Stimulated activated naive CD8-positive, alpha-beta T cell treated with anti-CD3 and anti-CD28 coated beads, Interleukin-15, Interleukin-2, amounts not matched to agents 100 ng/mL and 50 ng/mL, for 24 hours (primary cell): ENCODE measurements around the gene COX14.
"Not testable (repeated sequence)": the region's sequence is repeated elsewhere in the genome, so short reads cannot be mapped to it uniquely, and the experiment has no call there.

Experiments
- H3K27ac Mint-ChIP-seq: one replicate; pipeline ENCODE4 v1.8.0; 2021; ENCODE audit warnings: mild to moderate bottlenecking, mixed read lengths
- H3K27me3 Mint-ChIP-seq: one replicate; pipeline ENCODE4 v1.8.0; 2021; ENCODE audit warnings: mixed read lengths
- H3K36me3 Mint-ChIP-seq: one replicate; pipeline ENCODE4 v1.8.0; 2021; ENCODE audit warnings: low read depth, mixed read lengths
- H3K4me1 Mint-ChIP-seq: one replicate; pipeline ENCODE4 v1.8.0; 2021; ENCODE audit warnings: low read depth, mixed read lengths
- H3K4me3 Mint-ChIP-seq: one replicate; pipeline ENCODE4 v1.8.0; 2021; ENCODE audit warnings: mild to moderate bottlenecking, mixed read lengths
- H3K9me3 Mint-ChIP-seq: one replicate; pipeline ENCODE4 v1.8.0; 2021; ENCODE audit warnings: mixed read lengths

The COX14 gene

GRCh38 chr12:50079771-50080170, 32.3 kb upstream of the COX14 start:
- H3K4me3 Mint-ChIP-seq, result no peak overlapping the region
- H3K4me1 Mint-ChIP-seq, result peaks cover 6% of the 10 kb centered on the region
- H3K27me3 Mint-ChIP-seq, result no peaks in the 10 kb centered on the region
- H3K27ac Mint-ChIP-seq, result no peak overlapping the region
- H3K36me3 Mint-ChIP-seq, result no peaks in the 10 kb centered on the region
- H3K9me3 Mint-ChIP-seq, result no peaks in the 10 kb centered on the region

- H3K27ac Mint-ChIP-seq, result no peak overlapping the region
- no peak overlapping the region for H3K4me3 Mint-ChIP-seq
- no peaks in the 10 kb centered on the region for H3K27me3 Mint-ChIP-seq
- no peaks in the 10 kb centered on the region for H3K36me3 Mint-ChIP-seq
- H3K4me1 Mint-ChIP-seq, result peaks cover 13% of the 10 kb centered on the region
- no peaks in the 10 kb centered on the region for H3K9me3 Mint-ChIP-seq
These were observed 30.8 kb upstream of the COX14 start for GRCh38 chr12:50081096-50081808.

- Mint-ChIP-seq H3K27me3 (no peaks in the 10 kb centered on the region), H3K4me3 (no peak overlapping the region), H3K36me3 (peaks cover 11% of the 10 kb centered on the region), H3K9me3 (no peaks in the 10 kb centered on the region), H3K4me1 (peaks cover 25% of the 10 kb centered on the region), H3K27ac (no peak overlapping the region)
These were observed 29.4 kb upstream of the COX14 start for GRCh38 chr12:50082644-50083043.

- Mint-ChIP-seq H3K27ac (peak overlapping the region; percentile 96), H3K4me3 (peak overlapping the region; percentile 86), H3K27me3 (no peaks in the 10 kb centered on the region), H3K36me3 (peaks cover 17% of the 10 kb centered on the region), H3K9me3 (no peaks in the 10 kb centered on the region), H3K4me1 (peaks cover 31% of the 10 kb centered on the region)
These were observed 28.7 kb upstream of the COX14 start for GRCh38 chr12:50083301-50083700.

- not testable (repeated sequence) for H3K9me3 Mint-ChIP-seq, H3K27me3 Mint-ChIP-seq
- Mint-ChIP-seq H3K36me3 (peaks cover 28% of the 10 kb centered on the region), H3K27ac (peak overlapping the region; percentile 96), H3K4me1 (peaks cover 38% of the 10 kb centered on the region), H3K4me3 (peak overlapping the region; percentile 93)
These were observed 27.6 kb upstream of the COX14 start for GRCh38 chr12:50084409-50084774.

GRCh38 chr12:50084775-50085614, 27.0 kb upstream of the COX14 start, which contains the start of gene SMARCD1:
Gene SMARCD1 (plus strand): TSS chr12:50085342. CDS start chr12:50085370, 28 bp downstream.
- Mint-ChIP-seq H3K4me3 (peak within 1 kb of the TSS; percentile 93), H3K27me3 (no peaks in the 10 kb centered on the region), H3K36me3 (peaks cover 34% of the 10 kb centered on the region), H3K4me1 (peaks cover 38% of the 10 kb centered on the region), H3K27ac (peak within 1 kb of the TSS; percentile 96), H3K9me3 (no peaks in the 10 kb centered on the region)

GRCh38 chr12:50085615-50086072, 26.4 kb upstream of the COX14 start:
- no peaks in the 10 kb centered on the region for H3K27me3 Mint-ChIP-seq
- H3K27ac Mint-ChIP-seq, result peak overlapping the region; percentile 83
- H3K9me3 Mint-ChIP-seq, result no peaks in the 10 kb centered on the region
- H3K36me3 Mint-ChIP-seq, result peaks cover 38% of the 10 kb centered on the region
- peak overlapping the region; percentile 93 for H3K4me3 Mint-ChIP-seq
- peaks cover 38% of the 10 kb centered on the region for H3K4me1 Mint-ChIP-seq

- H3K36me3 Mint-ChIP-seq, result peaks cover 41% of the 10 kb centered on the region
- peak overlapping the region; percentile 83 for H3K27ac Mint-ChIP-seq
- no peaks in the 10 kb centered on the region for H3K9me3 Mint-ChIP-seq
- H3K4me1 Mint-ChIP-seq, result peaks cover 38% of the 10 kb centered on the region
- peak overlapping the region; percentile 93 for H3K4me3 Mint-ChIP-seq
- H3K27me3 Mint-ChIP-seq, result no peaks in the 10 kb centered on the region
These were observed 25.9 kb upstream of the COX14 start for GRCh38 chr12:50086148-50086547.

- Mint-ChIP-seq H3K27me3 (no peaks in the 10 kb centered on the region), H3K4me1 (peaks cover 38% of the 10 kb centered on the region), H3K36me3 (peaks cover 50% of the 10 kb centered on the region), H3K4me3 (no peak overlapping the region), H3K27ac (no peak overlapping the region), H3K9me3 (no peaks in the 10 kb centered on the region)
These were observed 24.9 kb upstream of the COX14 start for GRCh38 chr12:50087151-50087550.

- no peak overlapping the region for H3K27ac Mint-ChIP-seq
- peaks cover 38% of the 10 kb centered on the region for H3K4me1 Mint-ChIP-seq
- H3K36me3 Mint-ChIP-seq, result peaks cover 51% of the 10 kb centered on the region
- no peaks in the 10 kb centered on the region for H3K27me3 Mint-ChIP-seq
- no peak overlapping the region for H3K4me3 Mint-ChIP-seq
- no peaks in the 10 kb centered on the region for H3K9me3 Mint-ChIP-seq
These were observed 24.0 kb upstream of the COX14 start for GRCh38 chr12:50087995-50088394.

- Mint-ChIP-seq H3K4me1 (peaks cover 34% of the 10 kb centered on the region), H3K36me3 (peaks cover 55% of the 10 kb centered on the region), H3K27me3 (no peaks in the 10 kb centered on the region), H3K9me3 (no peaks in the 10 kb centered on the region), H3K27ac (no peak overlapping the region), H3K4me3 (no peak overlapping the region)
These were observed 23.3 kb upstream of the COX14 start for GRCh38 chr12:50088577-50089335.

- Mint-ChIP-seq H3K4me1 (peaks cover 33% of the 10 kb centered on the region), H3K27me3 (no peaks in the 10 kb centered on the region), H3K27ac (no peak overlapping the region), H3K36me3 (peaks cover 65% of the 10 kb centered on the region), H3K4me3 (no peak overlapping the region), H3K9me3 (no peaks in the 10 kb centered on the region)
These were observed 22.3 kb upstream of the COX14 start for GRCh38 chr12:50089730-50090129.

- Mint-ChIP-seq H3K27me3 (no peaks in the 10 kb centered on the region), H3K36me3 (peaks cover 70% of the 10 kb centered on the region), H3K9me3 (no peaks in the 10 kb centered on the region), H3K4me1 (peaks cover 33% of the 10 kb centered on the region), H3K27ac (no peak overlapping the region), H3K4me3 (no peak overlapping the region)
These were observed 21.6 kb upstream of the COX14 start for GRCh38 chr12:50090391-50090790.

GRCh38 chr12:50097952-50098351, 14.1 kb upstream of the COX14 start:
- Mint-ChIP-seq H3K36me3 (peaks cover 78% of the 10 kb centered on the region), H3K4me3 (no peak overlapping the region), H3K27me3 (no peaks in the 10 kb centered on the region), H3K27ac (no peak overlapping the region), H3K4me1 (no peaks in the 10 kb centered on the region), H3K9me3 (no peaks in the 10 kb centered on the region)
